ENCODE measurements around the gene ADD2.

DNA sequence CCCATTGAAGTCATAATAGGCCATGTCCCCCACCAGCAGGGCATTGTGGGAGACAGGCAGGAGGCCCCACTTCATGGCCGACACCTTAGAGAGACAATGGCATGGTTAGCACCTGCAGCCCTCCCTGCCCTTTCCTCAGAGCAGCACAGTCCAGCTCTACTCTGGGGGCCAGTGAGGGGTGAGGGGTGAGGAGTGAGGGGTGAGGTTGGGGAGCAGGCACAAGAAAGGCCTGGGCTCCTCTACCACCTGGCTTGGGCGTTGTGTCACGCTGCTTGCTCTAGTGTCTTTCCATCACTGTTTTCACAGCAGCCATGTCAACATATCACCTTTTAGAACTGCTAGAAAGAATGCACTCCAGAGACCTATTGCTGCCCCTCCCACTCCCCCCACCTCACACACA, 77.2 kb downstream of the ADD2 start:
- TF ChIP-seq, protein P1, sequence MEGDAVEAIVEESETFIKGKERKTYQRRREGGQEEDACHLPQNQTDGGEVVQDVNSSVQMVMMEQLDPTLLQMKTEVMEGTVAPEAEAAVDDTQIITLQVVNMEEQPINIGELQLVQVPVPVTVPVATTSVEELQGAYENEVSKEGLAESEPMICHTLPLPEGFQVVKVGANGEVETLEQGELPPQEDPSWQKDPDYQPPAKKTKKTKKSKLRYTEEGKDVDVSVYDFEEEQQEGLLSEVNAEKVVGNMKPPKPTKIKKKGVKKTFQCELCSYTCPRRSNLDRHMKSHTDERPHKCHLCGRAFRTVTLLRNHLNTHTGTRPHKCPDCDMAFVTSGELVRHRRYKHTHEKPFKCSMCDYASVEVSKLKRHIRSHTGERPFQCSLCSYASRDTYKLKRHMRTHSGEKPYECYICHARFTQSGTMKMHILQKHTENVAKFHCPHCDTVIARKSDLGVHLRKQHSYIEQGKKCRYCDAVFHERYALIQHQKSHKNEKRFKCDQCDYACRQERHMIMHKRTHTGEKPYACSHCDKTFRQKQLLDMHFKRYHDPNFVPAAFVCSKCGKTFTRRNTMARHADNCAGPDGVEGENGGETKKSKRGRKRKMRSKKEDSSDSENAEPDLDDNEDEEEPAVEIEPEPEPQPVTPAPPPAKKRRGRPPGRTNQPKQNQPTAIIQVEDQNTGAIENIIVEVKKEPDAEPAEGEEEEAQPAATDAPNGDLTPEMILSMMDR (conservative IDR thresholded peaks at IDR 0.05), result no peak
- no peak for TF ChIP-seq EZH2 (IDR thresholded peaks at IDR 0.05; ENCODE audit: low read depth)

Measured in PC-9 (cell line).